Inferior parietal cortex (tissue), 1 donor: ENCODE results near the gene COX5B.
"Not testable (repeated sequence)": the region's sequence is repeated elsewhere in the genome, so short reads cannot be mapped to it uniquely, and the experiment has no call there.

Experiments used
- DNase-seq: peaks from one replicate; pipeline ENCODE4 v3.0.0-alpha.2; 2016; ENCODE audit errors: extremely low spot score

Gene COX5B

GRCh38 chr2:97645695-97646629, at the start of gene COX5B:
Gene COX5B, plus strand, starts transcription at chr2:97646062. Its CDS starts 25 bp downstream, at chr2:97646087.
- peak; percentile 99 for DNase-seq

DNA sequence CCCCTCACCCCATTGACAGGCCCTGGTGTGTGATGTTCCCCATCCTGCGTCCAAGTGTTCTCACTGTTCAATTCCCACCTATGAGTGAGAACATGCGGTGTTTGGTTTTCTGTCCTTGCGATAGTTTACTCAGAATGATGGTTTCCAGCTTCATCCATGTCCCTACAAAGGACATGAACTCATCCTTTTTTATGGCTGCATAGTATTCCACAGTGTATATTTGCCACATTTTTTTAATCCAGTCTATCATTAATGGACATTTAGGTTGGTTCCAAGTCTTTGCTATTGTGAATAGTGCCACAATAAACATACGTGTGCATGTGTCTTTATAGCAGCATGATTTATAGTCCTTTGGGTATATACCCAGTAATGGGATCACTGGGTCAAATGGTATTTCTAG, 49.7 kb upstream of the COX5B start:
- not testable (repeated sequence) for DNase-seq

GRCh38 chr2:97601537-97601936, 44.3 kb upstream of the COX5B start:
- not testable (repeated sequence) for DNase-seq

DNA sequence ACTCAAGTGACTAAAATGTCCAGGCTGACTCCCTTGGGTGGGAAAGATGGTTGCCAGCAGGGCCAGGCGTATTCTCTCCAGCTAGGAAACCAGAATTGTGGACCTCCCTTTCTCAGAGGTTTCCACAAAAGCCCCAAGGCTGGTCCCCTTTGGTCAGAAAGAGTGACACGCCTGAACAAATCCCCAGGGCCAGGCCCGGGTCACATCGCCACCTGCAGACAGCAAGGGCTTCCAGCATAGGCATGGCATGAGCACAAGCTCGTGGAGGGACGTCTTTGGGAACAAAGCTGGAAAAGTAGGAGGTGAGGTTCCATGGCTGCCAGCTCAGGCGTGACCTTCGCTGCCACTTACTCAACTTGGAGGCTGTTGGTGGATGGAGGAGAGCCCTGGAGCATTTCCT, 40.8 kb upstream of the COX5B start:
- DNase-seq: not testable (repeated sequence)

GRCh38 chr2:97605524-97606339, 40.1 kb upstream of the COX5B start:
- DNase-seq: not testable (repeated sequence)

DNA sequence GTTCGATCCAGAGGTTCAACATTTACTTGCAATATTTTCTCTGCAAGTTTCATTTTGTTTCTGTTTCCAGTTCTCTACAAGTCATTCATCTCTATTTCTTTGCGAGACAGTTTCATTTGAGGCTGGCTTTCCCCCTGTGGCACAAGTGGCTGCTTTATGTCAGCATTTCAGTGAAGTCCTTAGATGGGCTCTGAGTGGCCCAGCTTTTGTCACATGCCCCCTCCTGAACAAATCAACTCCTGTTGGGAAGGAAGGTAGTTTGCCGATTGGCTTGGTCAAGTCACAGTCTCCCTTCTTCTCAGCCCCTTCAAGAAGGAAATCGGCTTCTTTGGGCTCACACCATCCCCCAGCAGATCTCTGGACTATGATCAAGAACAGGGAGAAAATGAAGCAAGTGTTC, 37.1 kb upstream of the COX5B start:
- not testable (repeated sequence) for DNase-seq

GRCh38 chr2:97611895-97612294, 34.0 kb upstream of the COX5B start:
- DNase-seq: not testable (repeated sequence)

DNA sequence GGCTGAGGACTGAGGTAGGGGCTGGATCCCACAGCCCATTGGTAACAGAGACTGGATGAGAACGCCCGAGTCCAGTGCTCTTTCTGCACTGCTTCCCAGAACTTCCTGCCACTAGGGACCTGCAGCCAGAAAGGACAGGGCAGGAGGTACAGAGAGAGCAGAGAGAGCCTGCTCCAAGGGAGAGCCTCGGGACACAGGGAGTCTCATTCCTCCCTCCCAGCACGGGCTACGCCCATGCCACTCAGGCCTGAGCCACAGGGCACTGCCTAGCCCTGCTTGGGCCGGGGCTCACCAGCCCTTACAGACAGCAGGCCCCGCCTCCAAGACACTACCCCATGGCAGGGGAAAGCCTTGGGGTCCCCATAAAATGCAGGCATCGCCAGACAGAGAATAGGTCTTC, 30.1 kb upstream of the COX5B start:
- not testable (repeated sequence) for DNase-seq

DNA sequence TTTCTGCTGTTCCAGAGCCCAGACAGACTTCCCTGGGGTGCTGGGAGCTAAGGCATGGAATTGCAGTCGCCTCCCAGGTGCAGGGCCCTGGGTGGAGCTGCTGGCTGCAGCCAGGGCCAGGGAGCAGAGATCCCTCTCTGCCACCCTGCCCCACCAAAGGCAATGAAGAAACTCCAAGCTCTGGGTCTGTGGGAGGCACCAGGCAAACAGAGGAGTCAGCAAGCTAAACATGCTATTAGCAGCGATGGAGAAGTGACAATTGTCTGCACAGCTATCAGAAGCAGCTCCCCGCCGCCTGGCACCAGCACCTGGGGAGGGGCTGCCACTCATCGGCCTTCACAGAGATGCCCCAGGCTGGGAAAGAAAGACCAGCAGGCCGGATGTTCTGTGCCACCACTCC, 28.0 kb upstream of the COX5B start:
- no peak for DNase-seq

- DNase-seq: not testable (repeated sequence)
Measured at GRCh38 chr2:97618939-97619827, 26.7 kb upstream of the COX5B start.

DNA sequence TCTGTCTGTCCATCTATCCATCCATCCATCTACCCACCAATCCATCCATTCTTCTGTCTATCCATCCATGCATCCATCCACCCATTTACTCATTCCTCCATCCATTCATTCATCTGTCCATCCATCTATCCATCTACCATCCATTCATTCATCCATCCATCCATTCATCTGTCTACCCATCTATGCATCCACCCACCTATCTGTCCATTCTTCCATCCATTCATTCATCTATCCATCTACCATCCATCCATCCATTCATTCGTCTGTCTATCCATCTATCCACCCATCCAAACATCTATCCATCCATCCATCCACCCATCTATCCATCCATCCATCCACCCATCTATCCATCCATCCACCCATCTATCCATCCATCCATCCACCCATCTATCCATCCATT, 25.4 kb upstream of the COX5B start:
- not testable (repeated sequence) for DNase-seq

DNA sequence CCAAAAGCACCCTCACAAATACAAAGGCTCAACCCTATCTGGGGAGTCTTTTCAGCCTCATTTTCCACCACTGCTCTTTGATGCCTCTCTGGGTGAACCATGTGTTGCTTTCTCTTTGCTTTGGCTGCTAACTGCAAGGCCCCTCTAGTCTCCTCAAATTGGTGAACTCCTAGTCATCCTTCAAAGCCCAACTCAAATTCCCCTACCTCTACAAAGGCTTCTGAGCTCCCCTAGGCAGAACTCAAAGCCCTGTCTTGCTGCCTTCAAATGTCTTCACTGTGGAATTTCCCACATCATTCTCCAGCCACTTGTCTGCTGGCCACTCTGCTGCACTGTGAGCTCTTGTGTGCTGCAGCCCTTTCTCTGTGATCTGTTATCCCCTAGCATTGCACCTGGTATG, 22.9 kb upstream of the COX5B start:
- not testable (repeated sequence) for DNase-seq

DNA sequence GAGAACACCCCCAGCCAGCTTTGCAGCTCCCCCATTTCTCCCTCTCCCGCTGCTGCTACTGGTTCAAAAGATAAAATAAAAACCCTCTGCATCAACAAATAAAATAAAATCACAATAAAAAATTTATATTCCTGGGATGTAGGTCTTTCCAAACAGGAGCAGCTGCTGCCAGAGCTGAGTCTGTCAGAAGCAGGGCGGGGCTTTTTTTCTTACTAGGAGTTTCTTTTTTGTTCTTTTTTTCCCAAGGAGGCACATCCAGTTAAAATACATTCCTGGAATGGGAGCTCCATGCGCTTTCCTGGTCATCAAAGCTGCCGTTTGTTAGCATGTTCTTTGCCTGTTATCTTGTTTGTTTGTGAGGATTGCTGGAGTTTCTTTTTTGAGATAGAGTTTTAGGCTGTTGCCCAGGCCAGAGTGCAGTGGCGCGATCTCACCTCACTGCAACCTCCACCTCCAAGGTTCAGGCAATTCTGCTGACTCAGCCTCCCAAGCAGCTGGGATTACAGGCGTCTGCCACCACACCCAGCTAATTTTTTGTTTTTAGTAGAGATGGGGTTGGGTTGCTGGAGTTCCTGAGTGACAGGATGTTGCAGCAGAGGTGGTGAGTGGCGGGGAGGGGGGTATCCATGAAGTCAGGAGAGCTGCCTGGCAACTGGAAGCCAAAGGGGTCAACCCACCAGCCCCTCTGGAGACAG, 20.4 kb upstream of the COX5B start:
- DNase-seq: not testable (repeated sequence)

- not testable (repeated sequence) for DNase-seq
Measured at GRCh38 chr2:97626049-97626430, 19.8 kb upstream of the COX5B start.

GRCh38 chr2:97644023-97644717, 1.7 kb upstream of the COX5B start:
- no peak for DNase-seq

DNA sequence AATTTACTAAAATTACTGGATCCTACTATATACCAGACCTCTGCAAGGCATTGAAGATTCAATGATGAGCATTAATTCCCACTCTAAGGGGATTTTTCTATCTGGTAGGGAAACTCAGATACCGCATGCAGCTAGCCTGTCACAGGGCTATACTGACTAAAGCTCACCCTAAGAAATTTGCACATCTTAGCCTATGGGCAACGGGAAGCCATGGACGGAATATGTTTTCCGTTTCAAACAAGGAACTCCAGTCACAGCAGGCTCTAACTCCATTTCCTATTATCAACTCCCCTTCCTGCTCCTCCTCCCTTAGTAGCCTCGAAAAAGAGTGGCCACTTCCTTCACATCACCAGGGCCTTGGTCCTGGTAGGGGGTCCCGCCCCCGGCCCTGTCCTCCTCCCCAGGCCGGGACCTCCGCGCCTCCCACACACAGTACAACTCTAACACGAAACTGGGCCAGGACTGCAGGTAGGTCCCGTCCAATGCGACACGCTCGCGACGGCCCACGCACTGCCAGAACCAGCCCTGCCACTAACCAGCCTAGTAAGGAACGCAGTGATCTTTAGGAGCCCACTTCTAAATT, 659 bp upstream of the COX5B start:
- no peak for DNase-seq

GRCh38 chr2:97646977-97647376, 1.1 kb downstream of the COX5B start:
- DNase-seq: no peak

GRCh38 chr2:97651114-97651513, 5.3 kb downstream of the COX5B start:
- no peak for DNase-seq

DNA sequence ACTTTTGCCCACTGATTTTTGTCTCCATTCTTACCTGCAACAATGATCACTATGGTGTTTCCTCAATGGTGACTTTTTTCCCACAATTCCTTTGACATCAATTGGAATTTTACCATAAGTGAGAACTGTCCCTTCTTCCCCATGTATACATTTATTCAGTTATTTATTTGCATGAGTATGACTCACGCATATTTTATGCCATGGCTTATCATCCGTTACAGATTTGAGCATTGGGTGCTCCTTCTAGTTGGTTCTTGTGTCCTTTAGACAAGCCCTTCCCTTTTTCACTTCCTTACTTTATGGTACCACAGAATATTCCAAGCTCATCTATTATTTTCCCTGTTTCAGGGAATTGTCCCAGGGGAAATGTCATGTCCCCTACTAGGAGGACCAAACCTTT, 7.6 kb downstream of the COX5B start:
- DNase-seq: no peak

DNA sequence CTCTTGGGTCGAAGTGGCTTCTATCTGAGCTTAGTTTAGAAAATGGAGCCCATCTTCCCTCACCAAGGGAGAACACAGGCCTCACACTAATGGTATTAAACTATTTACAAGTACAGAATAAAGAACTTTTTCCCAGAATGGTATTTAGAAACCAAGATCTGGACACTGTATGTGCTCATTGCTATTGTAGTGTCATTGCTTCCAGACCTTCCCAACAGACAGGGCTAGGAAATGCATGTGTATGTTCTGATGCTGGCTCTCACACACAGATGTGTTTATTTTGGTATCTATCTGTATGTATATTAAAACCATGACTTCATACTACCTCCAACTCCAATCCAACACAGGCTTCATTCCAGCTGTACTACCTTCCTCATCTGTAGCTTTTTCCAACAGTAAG, 8.0 kb downstream of the COX5B start:
- no peak for DNase-seq
